Kidney (tissue), 14 donors: Measurements from ENCODE around the gene SC5D. TPM values are rescaled to one million over a fixed set of nuclear protein-coding genes. Genes with fewer than 3 reads are reported as not detected.

ENCODE experiments used
- DNase-seq, 5 donors: peaks; one replicate each; pipeline ENCODE4 v3.0.0-alpha.2; 2013 to 2020
- FAIRE-seq: peaks from 2 replicates; lab custom pipeline; 2012; peaks lifted over from hg19 to GRCh38; lab: Jason Lieb, UNC
- H3K27ac ChIP-seq, 2 donors: one replicate each; pipeline ENCODE4 v1.7.0; 2013; ENCODE audit warnings: low read depth in 2 of 2, low read length in 2 of 2, inconsistent platforms in 1 of 2
- H3K27me3 ChIP-seq: one replicate; pipeline ENCODE4 v1.7.1; 2013; ENCODE audit warnings: low read length, inconsistent platforms; ENCODE audit not compliant: control insufficient read depth, insufficient read depth
- H3K36me3 ChIP-seq, 3 donors: one replicate each; pipeline versions ENCODE4 v1.7.0 to v1.7.1; 2013; ENCODE audit warnings: low read length in 3 of 3, control low read depth in 1 of 3, inconsistent platforms in 1 of 3; ENCODE audit not compliant: insufficient read depth in 3 of 3, control insufficient read depth in 2 of 3
- H3K4me1 ChIP-seq, 3 donors: one replicate each; pipeline versions ENCODE4 v1.7.0 to v1.7.1; 2013; ENCODE audit warnings: low read length in 3 of 3, inconsistent platforms in 1 of 3, low read depth in 1 of 3; ENCODE audit not compliant: control insufficient read depth in 2 of 3, insufficient read depth in 2 of 3
- H3K4me3 ChIP-seq, 3 donors: one replicate each; pipeline versions ENCODE4 v1.7.0 to v1.8.1; 2013; ENCODE audit warnings: low read length in 3 of 3, control low read depth in 1 of 3, inconsistent platforms in 1 of 3
- H3K9ac ChIP-seq, 3 donors: one replicate each; pipeline versions ENCODE4 v1.7.0 to v1.7.1; 2013; ENCODE audit warnings: low read length in 3 of 3, control low read depth in 1 of 3, inconsistent platforms in 1 of 3
- H3K9me3 ChIP-seq, 3 donors: one replicate each; pipeline versions ENCODE4 v1.7.0 to v1.7.1; 2013; ENCODE audit warnings: low read length in 3 of 3, control low read depth in 1 of 3, inconsistent platforms in 1 of 3; ENCODE audit not compliant: control insufficient read depth in 2 of 3, insufficient read depth in 1 of 3
- intact Hi-C: fragments of 100-400 bp; cut with DNase I; formaldehyde crosslinking; loops from one replicate; pipeline ENCODE4 v1.11.1; 2022
- polyA plus RNA-seq: library from polyadenylated mRNA; stranded (reverse); fragments of 350-450 nt; fragmentation: Illumina TruSeq; extraction: RNeasy Lipid Tissue Mini Kit (QIAGEN cat#74804); gene quantifications from one replicate; pipeline ENCODE4 v1.2.3, GENCODE V29; 2014; ENCODE audit warnings: low read depth, low replicate concordance; ENCODE audit not compliant: insufficient read depth
- total RNA-seq: library from RNA; stranded (reverse); fragmentation: NEBNext Ultra II Directional; extraction: Animal tissue kit (Norgen Biotek cat#: 25700); gene quantifications from one replicate; pipeline ENCODE4 v1.2.1, GENCODE V29; 2021
- TF ChIP-seq, protein P1 (sequence below): IDR thresholded peaks from 3 replicates; pipeline ENCODE4 v1.5.1; 2012; ENCODE audit warnings: mild to moderate bottlenecking, moderate library complexity, borderline replicate concordance; ENCODE audit not compliant: insufficient read depth; ENCODE audit errors: extremely low read depth
- donor health status: control.
- donor health status: control.
- donor health status: control.
- donor health status: control.
- donor health status: control.
- donor health status: DM: yes; HTN: yes; CAD: no.
- donor health status: Normal renal cell carcinoma (clear cell type).

Gene SC5D
- total and polyA plus RNA-seq, 2 donors from 2014 or later, result 26.6 to 43.3 TPM

DNA sequence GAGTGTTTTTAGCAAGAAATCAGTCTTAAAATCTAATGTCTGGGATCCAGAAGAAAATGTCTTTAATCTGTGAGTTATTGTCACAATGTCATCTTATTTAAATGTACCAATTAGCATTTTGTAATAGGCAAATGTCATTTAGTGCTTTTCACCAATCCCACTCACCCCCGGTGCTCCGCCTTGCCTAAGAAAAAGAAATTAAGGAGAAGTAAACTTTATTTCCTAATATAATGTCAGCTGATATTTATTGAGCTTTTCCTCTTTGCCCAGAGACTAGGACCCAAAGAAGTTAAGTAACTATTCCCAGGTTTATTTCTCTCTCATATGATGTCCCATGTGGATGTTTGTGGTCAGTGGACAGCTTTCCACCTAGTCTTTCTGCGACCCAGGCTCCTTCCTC, 16.2 kb downstream of the SC5D start:
- Histone ChIP-seq H3K9me3 (no peaks in the 10 kb centered on the region), H3K27me3 (no peaks in the 10 kb centered on the region), H3K27ac (no peak overlapping the region), H3K4me3 (no peak overlapping the region), H3K36me3 (peaks cover 2 to 31% (median 16%) of the 10 kb centered on the region in 3 donors), H3K9ac (no peak overlapping the region), H3K4me1 (no peaks in the 10 kb centered on the region)
- TF ChIP-seq, protein P1, sequence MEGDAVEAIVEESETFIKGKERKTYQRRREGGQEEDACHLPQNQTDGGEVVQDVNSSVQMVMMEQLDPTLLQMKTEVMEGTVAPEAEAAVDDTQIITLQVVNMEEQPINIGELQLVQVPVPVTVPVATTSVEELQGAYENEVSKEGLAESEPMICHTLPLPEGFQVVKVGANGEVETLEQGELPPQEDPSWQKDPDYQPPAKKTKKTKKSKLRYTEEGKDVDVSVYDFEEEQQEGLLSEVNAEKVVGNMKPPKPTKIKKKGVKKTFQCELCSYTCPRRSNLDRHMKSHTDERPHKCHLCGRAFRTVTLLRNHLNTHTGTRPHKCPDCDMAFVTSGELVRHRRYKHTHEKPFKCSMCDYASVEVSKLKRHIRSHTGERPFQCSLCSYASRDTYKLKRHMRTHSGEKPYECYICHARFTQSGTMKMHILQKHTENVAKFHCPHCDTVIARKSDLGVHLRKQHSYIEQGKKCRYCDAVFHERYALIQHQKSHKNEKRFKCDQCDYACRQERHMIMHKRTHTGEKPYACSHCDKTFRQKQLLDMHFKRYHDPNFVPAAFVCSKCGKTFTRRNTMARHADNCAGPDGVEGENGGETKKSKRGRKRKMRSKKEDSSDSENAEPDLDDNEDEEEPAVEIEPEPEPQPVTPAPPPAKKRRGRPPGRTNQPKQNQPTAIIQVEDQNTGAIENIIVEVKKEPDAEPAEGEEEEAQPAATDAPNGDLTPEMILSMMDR, result no peak
- no peak for FAIRE-seq
- intact Hi-C loops, result no loop called here
- no peak for DNase-seq

DNA sequence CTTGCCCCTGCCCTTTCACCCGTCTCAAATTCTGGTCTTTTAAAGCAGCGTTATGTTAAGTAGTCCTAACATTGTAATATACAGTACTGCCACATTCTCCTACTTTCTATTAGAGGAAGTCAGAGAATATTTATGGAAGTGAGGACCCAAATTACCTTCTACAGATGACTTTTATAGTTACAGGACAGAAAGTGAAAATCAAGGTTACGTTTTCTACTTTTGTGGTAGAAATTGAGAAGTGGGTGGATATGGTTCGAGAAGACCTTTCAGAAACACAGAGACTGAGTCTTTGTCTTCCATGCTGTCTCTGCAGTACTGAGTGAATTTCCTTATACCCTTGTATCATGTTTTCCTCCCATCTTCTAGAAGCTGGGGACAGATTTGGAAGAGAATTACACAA, 17.1 kb downstream of the SC5D start:
- H3K4me3 ChIP-seq, result no peak overlapping the region
- H3K27ac ChIP-seq, result no peak overlapping the region
- H3K27me3 ChIP-seq, result no peaks in the 10 kb centered on the region
- TF ChIP-seq, protein P1, result no peak
- H3K9me3 ChIP-seq, result no peaks in the 10 kb centered on the region
- H3K4me1 ChIP-seq, result no peaks in the 10 kb centered on the region
- no peak overlapping the region for H3K9ac ChIP-seq
- no peak for DNase-seq
- intact Hi-C loops, result no loop called here
- no peak for FAIRE-seq
- H3K36me3 ChIP-seq, result peaks cover 2 to 25% (median 15%) of the 10 kb centered on the region in 3 donors

DNA sequence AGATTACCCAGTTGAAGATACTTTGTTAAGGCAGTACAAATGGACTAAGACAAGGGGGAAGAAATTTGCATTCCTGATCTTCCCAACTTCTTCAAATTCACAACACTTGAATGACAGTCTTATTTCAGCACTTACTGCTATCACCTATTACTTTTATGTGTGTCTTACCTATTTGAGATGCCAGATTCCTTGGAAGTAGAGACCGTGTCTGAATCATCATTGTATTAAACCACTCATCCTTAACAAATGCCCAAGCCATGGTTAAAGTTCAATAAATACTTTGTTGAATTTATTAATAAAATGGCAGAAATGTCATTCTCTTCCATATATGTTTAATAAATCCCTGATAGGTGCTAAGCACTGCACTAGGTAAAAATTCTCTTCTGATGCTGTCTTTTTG, 18.3 kb downstream of the SC5D start:
- intact Hi-C loops, result no loop called here
- Histone ChIP-seq H3K9ac (no peak overlapping the region), H3K27me3 (no peaks in the 10 kb centered on the region), H3K27ac (no peak overlapping the region), H3K9me3 (no peaks in the 10 kb centered on the region), H3K36me3 (peaks cover 2 to 20% (median 11%) of the 10 kb centered on the region in 3 donors), H3K4me1 (no peaks in the 10 kb centered on the region), H3K4me3 (no peak overlapping the region)
- TF ChIP-seq, protein P1, result no peak
- no peak for FAIRE-seq
- no peak for DNase-seq

DNA sequence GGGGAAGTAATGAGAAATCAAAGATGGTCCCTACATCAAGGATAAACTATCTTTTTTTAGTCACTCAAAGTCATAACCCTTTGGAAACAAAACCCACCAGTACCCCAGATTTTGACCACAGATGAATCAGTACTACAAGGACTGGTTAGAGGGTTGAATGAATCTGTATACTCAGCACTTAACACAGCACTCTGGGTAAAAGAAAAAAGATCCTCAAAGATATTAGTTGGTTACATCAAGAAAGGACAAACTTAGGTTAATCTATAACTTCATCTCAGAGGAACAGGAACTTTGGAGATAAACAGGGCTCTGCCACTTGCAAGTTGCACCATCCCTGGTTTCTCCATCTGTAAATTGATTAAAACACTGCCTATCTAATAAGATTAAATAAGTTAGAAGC, 18.8 kb downstream of the SC5D start:
- H3K9me3 ChIP-seq, result no peaks in the 10 kb centered on the region
- intact Hi-C loops, result no loop called here
- no peaks in the 10 kb centered on the region for H3K4me1 ChIP-seq
- no peak overlapping the region for H3K9ac ChIP-seq
- H3K27ac ChIP-seq, result no peak overlapping the region
- H3K4me3 ChIP-seq, result no peak overlapping the region
- DNase-seq, result no peak
- FAIRE-seq, result no peak
- peaks cover 2 to 16% (median 11%) of the 10 kb centered on the region in 3 donors for H3K36me3 ChIP-seq
- TF ChIP-seq, protein P1, result no peak
- no peaks in the 10 kb centered on the region for H3K27me3 ChIP-seq
